Esophagus squamous epithelium (tissue), 5 donors: ENCODE data around the gene CACNB4. TPM values are rescaled to one million over a fixed set of nuclear protein-coding genes. Genes with fewer than 3 reads are reported as not detected.

Experiments
- DNase-seq: peaks from one replicate; lab custom pipeline; 2025; lab: John Stamatoyannopoulos, UW
- H3K27ac ChIP-seq, 4 donors: fragments of 200-600 bp; sonication (generic); one replicate each; pipeline ENCODE4 v1.5.1; 2016 to 2019; ENCODE audit warnings: mild to moderate bottlenecking in 1 of 4
- H3K27me3 ChIP-seq, 4 donors: fragments of 200-600 bp; sonication (generic); 1 replicate in 3 of 4; 2 replicates in 1 of 4; pipeline versions ENCODE4 v1.5.1 to v1.6.0; 2017 to 2021; ENCODE audit warnings: antibody characterized with exemption in 1 of 4
- H3K36me3 ChIP-seq, 3 donors: fragments of 200-600 bp; sonication (generic); one replicate each; pipeline ENCODE4 v1.5.1; 2016 to 2019
- H3K4me1 ChIP-seq, 3 donors: fragments of 200-600 bp; sonication (generic); one replicate each; pipeline ENCODE4 v1.5.1; 2017 to 2019
- H3K4me3 ChIP-seq, 4 donors: fragments of 200-600 bp; sonication (generic); 1 replicate in 3 of 4; 2 replicates in 1 of 4; pipeline ENCODE4 v1.5.1; 2016 to 2019; ENCODE audit warnings: mild to moderate bottlenecking in 2 of 4, moderate library complexity in 1 of 4
- H3K9me3 ChIP-seq, 3 donors: fragments of 200-600 bp; sonication (generic); one replicate each; pipeline ENCODE4 v1.5.1; 2016 to 2019
- CTCF ChIP-seq, 6 experiments: fragments of 450-650 bp in 4 of 6; fragments of 200-600 bp in 2 of 6; sonication (generic) in 2 of 6; IDR thresholded peaks; one replicate each; pipeline ENCODE4 v1.5.1; 2016 to 2019; ENCODE audit warnings: antibody characterized with exemption in 6 of 6, mild to moderate bottlenecking in 4 of 6, moderate library complexity in 4 of 6
- POLR2A ChIP-seq, 4 donors: fragments of 450-650 bp; IDR thresholded peaks; one replicate each; pipeline ENCODE4 v1.6.1; 2017; ENCODE audit warnings: antibody characterized with exemption in 4 of 4, mild to moderate bottlenecking in 4 of 4, moderate library complexity in 3 of 4
- WGBS, 2 donors: methylation state at CpG; one replicate each; pipeline ENCODE4 v1.1.5; 2018; 5-methylcytosine and 5-hydroxymethylcytosine counted together
- intact Hi-C: fragments of 100-400 bp; cut with DNase I; formaldehyde crosslinking; loops from one replicate; pipeline ENCODE4 v1.15.0; 2022
- total RNA-seq, 4 donors: library from RNA; depleted of rRNA; stranded (reverse); fragments of >200 nt; gene quantifications; one replicate each; pipeline ENCODE4 v1.1.0, GENCODE V29; 2016
- donor health status: DM: yes; HTN: yes; CAD: no.

CACNB4 gene
- total RNA-seq, 4 donors from 2014 or later = 6.1 to 11.1 (median 7.2) TPM

- Histone ChIP-seq H3K9me3 (no peaks in the 10 kb centered on the region), H3K27me3 (no peaks in the 10 kb centered on the region), H3K4me1 (peaks cover 0 to 38% (median 7%) of the 10 kb centered on the region in 3 donors), H3K4me3 (no peak overlapping the region), H3K36me3 (peaks cover 0 to 17% (median 0%) of the 10 kb centered on the region in 3 donors), H3K27ac (no peak overlapping the region)
- TF ChIP-seq POLR2A (IDR thresholded peaks at IDR 0.05) (no peak), CTCF (IDR thresholded peaks at IDR 0.05) (no peak)
- WGBS, 2 donors = 94 to 95% methylated on average over 2 of the region's 2 CpGs
- intact Hi-C loops = no loop called here
- DNase-seq = no peak
Measured at GRCh38 chr2:151819920-151820319, 278.9 kb downstream of the CACNB4 start.

GRCh38 chr2:151817929-151818328 is 280.9 kb downstream of the CACNB4 start:
- Histone ChIP-seq H3K27ac (no peak overlapping the region), H3K4me3 (no peak overlapping the region), H3K27me3 (no peaks in the 10 kb centered on the region), H3K9me3 (no peaks in the 10 kb centered on the region), H3K36me3 (peaks cover 0 to 37% (median 0%) of the 10 kb centered on the region in 3 donors), H3K4me1 (peaks cover 0 to 18% (median 0%) of the 10 kb centered on the region in 3 donors)
- DNase-seq = no peak
- 91 to 96% methylated on average over 3 of the region's 3 CpGs for WGBS, 2 donors
- TF ChIP-seq POLR2A (IDR thresholded peaks at IDR 0.05) (no peak), CTCF (IDR thresholded peaks at IDR 0.05) (no peak)
- intact Hi-C loops = no loop called here

- no peak overlapping the region for H3K27ac ChIP-seq
- no peaks in the 10 kb centered on the region for H3K9me3 ChIP-seq
- no peaks in the 10 kb centered on the region for H3K27me3 ChIP-seq
- H3K36me3 ChIP-seq = peaks cover 0 to 48% (median 0%) of the 10 kb centered on the region in 3 donors
- no peak for DNase-seq
- WGBS, 2 donors = 90 to 100% methylated on average over 2 of the region's 2 CpGs
- H3K4me1 ChIP-seq = peaks cover 0 to 12% (median 0%) of the 10 kb centered on the region in 3 donors
- intact Hi-C loops = no loop called here
- H3K4me3 ChIP-seq = no peak overlapping the region
- TF ChIP-seq CTCF (IDR thresholded peaks at IDR 0.05) (no peak), POLR2A (IDR thresholded peaks at IDR 0.05) (no peak)
Measured at GRCh38 chr2:151816843-151817242, 282.0 kb downstream of the CACNB4 start.

- DNase-seq = no peak
- Histone ChIP-seq H3K4me1 (peaks cover 0 to 11% (median 0%) of the 10 kb centered on the region in 3 donors), H3K36me3 (peaks cover 0 to 57% (median 0%) of the 10 kb centered on the region in 3 donors), H3K27ac (no peak overlapping the region), H3K27me3 (no peaks in the 10 kb centered on the region), H3K4me3 (no peak overlapping the region), H3K9me3 (no peaks in the 10 kb centered on the region)
- intact Hi-C loops = no loop called here
- 93% methylated on average over 9 of the region's 9 CpGs for WGBS, 2 donors
- TF ChIP-seq POLR2A (IDR thresholded peaks at IDR 0.05) = no peak
- TF ChIP-seq CTCF (IDR thresholded peaks at IDR 0.05) = no peak
Measured at GRCh38 chr2:151815821-151816489, 282.9 kb downstream of the CACNB4 start.

GRCh38 chr2:151810489-151810888 is 288.4 kb downstream of the CACNB4 start:
- intact Hi-C loops = no loop called here
- Histone ChIP-seq H3K27ac (no peak overlapping the region), H3K4me3 (no peak overlapping the region), H3K36me3 (peaks cover 0 to 86% (median 0%) of the 10 kb centered on the region in 3 donors), H3K9me3 (no peaks in the 10 kb centered on the region), H3K4me1 (peaks cover 0 to 6% (median 0%) of the 10 kb centered on the region in 3 donors), H3K27me3 (no peaks in the 10 kb centered on the region)
- no peak for DNase-seq
- WGBS, 2 donors = 92% methylated on average over 1 of the region's 1 CpG
- TF ChIP-seq CTCF (IDR thresholded peaks at IDR 0.05) = no peak
- no peak for TF ChIP-seq POLR2A (IDR thresholded peaks at IDR 0.05)
